Sigmoid colon (tissue), 4 donors: ENCODE measurements around the gene MYO18B.

ENCODE experiments used
- EP300 ChIP-seq, 4 donors: sonication (generic); formaldehyde crosslinking; IDR thresholded peaks; one replicate each; pipeline ENCODE4 v1.6.1; 2017; ENCODE audit warnings: antibody characterized with exemption in 4 of 4
- POLR2A ChIP-seq, 2 donors: fragments of 450-650 bp; IDR thresholded peaks; one replicate each; pipeline ENCODE4 v1.6.1; 2016; ENCODE audit warnings: antibody characterized with exemption in 2 of 2, mild to moderate bottlenecking in 2 of 2, moderate library complexity in 2 of 2
- POLR2AphosphoS5 ChIP-seq, 4 donors: sonication (generic); formaldehyde crosslinking; IDR thresholded peaks; one replicate each; pipeline ENCODE4 v1.6.1; 2017; ENCODE audit warnings: antibody characterized with exemption in 4 of 4
- TF ChIP-seq, protein P1 (sequence below), 4 experiments: fragments of 450-650 bp in 3 of 4; fragments of 200-600 bp in 1 of 4; IDR thresholded peaks; one replicate each; pipeline ENCODE4 v1.5.1; 2016 to 2019; ENCODE audit warnings: antibody characterized with exemption in 4 of 4, mild to moderate bottlenecking in 3 of 4, moderate library complexity in 2 of 4

DNA sequence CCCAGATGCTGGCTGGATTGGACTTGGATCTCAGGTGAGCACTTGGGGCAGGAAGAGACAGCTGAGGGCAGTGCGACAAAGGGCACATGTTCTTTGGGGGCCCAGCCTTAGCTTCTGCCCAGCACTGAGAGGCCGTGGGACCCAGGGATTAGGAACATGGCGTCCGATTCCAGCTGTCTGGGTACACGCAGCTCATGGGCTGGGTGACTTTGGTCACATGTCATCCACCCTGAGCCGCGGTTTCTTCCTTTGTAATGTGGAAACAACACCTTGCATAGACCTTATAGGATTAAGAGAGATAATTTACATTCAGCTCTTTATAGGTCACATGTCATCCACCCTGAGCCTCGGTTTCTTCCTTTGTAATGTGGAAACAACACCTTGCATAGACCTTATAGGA, 39.8 kb downstream of the MYO18B start:
- TF ChIP-seq, protein P1, sequence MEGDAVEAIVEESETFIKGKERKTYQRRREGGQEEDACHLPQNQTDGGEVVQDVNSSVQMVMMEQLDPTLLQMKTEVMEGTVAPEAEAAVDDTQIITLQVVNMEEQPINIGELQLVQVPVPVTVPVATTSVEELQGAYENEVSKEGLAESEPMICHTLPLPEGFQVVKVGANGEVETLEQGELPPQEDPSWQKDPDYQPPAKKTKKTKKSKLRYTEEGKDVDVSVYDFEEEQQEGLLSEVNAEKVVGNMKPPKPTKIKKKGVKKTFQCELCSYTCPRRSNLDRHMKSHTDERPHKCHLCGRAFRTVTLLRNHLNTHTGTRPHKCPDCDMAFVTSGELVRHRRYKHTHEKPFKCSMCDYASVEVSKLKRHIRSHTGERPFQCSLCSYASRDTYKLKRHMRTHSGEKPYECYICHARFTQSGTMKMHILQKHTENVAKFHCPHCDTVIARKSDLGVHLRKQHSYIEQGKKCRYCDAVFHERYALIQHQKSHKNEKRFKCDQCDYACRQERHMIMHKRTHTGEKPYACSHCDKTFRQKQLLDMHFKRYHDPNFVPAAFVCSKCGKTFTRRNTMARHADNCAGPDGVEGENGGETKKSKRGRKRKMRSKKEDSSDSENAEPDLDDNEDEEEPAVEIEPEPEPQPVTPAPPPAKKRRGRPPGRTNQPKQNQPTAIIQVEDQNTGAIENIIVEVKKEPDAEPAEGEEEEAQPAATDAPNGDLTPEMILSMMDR (IDR thresholded peaks at IDR 0.05): no peak
- TF ChIP-seq POLR2A (IDR thresholded peaks at IDR 0.05): no peak
- TF ChIP-seq EP300 (IDR thresholded peaks at IDR 0.05): no peak
- no peak for TF ChIP-seq POLR2AphosphoS5 (IDR thresholded peaks at IDR 0.05)
